K562 (cell line): ENCODE measurements around the gene TIMM17B. TPM values are rescaled to one million over a fixed set of nuclear protein-coding genes. Genes with fewer than 3 reads are reported as not detected.
A peak's percentile ranks its signal among the peaks of the same experiment; 100 is the strongest.

ENCODE experiments used
- ARID3B ChIP-seq: fragments of 250-450 bp; sonication (Bioruptor Pico); IDR thresholded peaks from 2 replicates; pipeline ENCODE4 v1.4.0; 2020; ENCODE audit warnings: borderline replicate concordance
- BCOR ChIP-seq: fragments of 450-650 bp; IDR thresholded peaks from 2 replicates; pipeline ENCODE4 v1.6.1; 2016
- DEAF1 ChIP-seq: fragments of 450-650 bp; formaldehyde crosslinking; IDR thresholded peaks from 2 replicates; pipeline ENCODE4 v1.4.0; 2020; ENCODE audit warnings: mild to moderate bottlenecking, moderate library complexity
- HNRNPH1 ChIP-seq: fragments of 200-400 bp; formaldehyde crosslinking; optimal IDR thresholded peaks from 2 replicates; pipeline ENCODE3; 2017; ENCODE audit warnings: low read depth, mild to moderate bottlenecking, low read length, moderate library complexity
- ID3 ChIP-seq, 2 experiments: fragments of 250-450 bp in 1 of 2; fragments of 450-650 bp in 1 of 2; sonication (Bioruptor Pico) in 1 of 2; IDR thresholded peaks; 2 replicates each; pipeline versions ENCODE4 v1.6.1 to v1.8.0; 2016 to 2021; ENCODE audit warnings: mild to moderate bottlenecking in 2 of 2, moderate library complexity in 2 of 2, missing compliant biosample characterization in 1 of 2, missing genetic modification characterization in 1 of 2
- JUN ChIP-seq, 2 experiments: sonication (generic) in 1 of 2; formaldehyde crosslinking in 1 of 2; IDR thresholded peaks; 2 replicates each; pipeline versions ENCODE4 v1.6.1 to v1.8.0; 2012 to 2022; ENCODE audit warnings: borderline replicate concordance in 2 of 2, mild to moderate bottlenecking in 2 of 2, improper control_type of control experiment in 1 of 2, low read depth in 1 of 2, low read length in 1 of 2, missing genetic modification reagents in 1 of 2
- LARP7 ChIP-seq: fragments of 450-650 bp; IDR thresholded peaks from 2 replicates; pipeline ENCODE4 v1.6.1; 2016
- NR2F6 ChIP-seq: fragments of 450-650 bp; formaldehyde crosslinking; IDR thresholded peaks from 2 replicates; pipeline ENCODE4 v1.4.0; 2020; ENCODE audit warnings: mild to moderate bottlenecking
- PYGO2 ChIP-seq: fragments of 450-650 bp; IDR thresholded peaks from 2 replicates; pipeline ENCODE4 v1.6.1; 2016; ENCODE audit warnings: mild to moderate bottlenecking, missing genetic modification characterization, moderate library complexity, missing compliant biosample characterization
- RREB1 ChIP-seq: fragments of 250-450 bp; sonication (Bioruptor Pico); IDR thresholded peaks from 2 replicates; pipeline ENCODE4 v1.4.0; 2020
- STAT5A ChIP-seq: IDR thresholded peaks from 2 replicates; pipeline ENCODE4 v1.6.1; 2012; ENCODE audit warnings: low read length, inconsistent platforms, borderline replicate concordance
- ZBTB26 ChIP-seq: fragments of 450-650 bp; formaldehyde crosslinking; IDR thresholded peaks from 2 replicates; pipeline ENCODE4 v1.4.0; 2022; ENCODE audit warnings: missing genetic modification characterization
- ZNF316 ChIP-seq: fragments of 450-650 bp; IDR thresholded peaks from 2 replicates; pipeline ENCODE4 v1.6.1; 2016
- ZNF445 ChIP-seq: fragments of 250-450 bp; sonication (Bioruptor Pico); IDR thresholded peaks from 2 replicates; pipeline ENCODE4 v1.4.0; 2020; ENCODE audit warnings: low read depth, mild to moderate bottlenecking, moderate library complexity
- ZNF75A ChIP-seq: fragments of 450-650 bp; formaldehyde crosslinking; IDR thresholded peaks from 2 replicates; pipeline ENCODE4 v1.4.0; 2020; ENCODE audit warnings: mild to moderate bottlenecking
- polyA plus RNA-seq, 8 experiments: library from polyadenylated mRNA; depleted of rRNA in 4 of 8; stranded (reverse) in 5 of 8; unstranded in 3 of 8; fragments of >200 nt; fragmentation: Nextera tagmentation in 2 of 8; fragmentation: Illumina TruSeq in 1 of 8; extraction: Ambion mirVana in 2 of 8; extraction: Trizol in 1 of 8; gene quantifications; 2 replicates each; pipeline versions ENCODE4 v1.2.1 to v1.2.3, GENCODE V29; 2011 to 2014; ENCODE audit warnings: inconsistent platforms in 1 of 8, missing spikeins in 1 of 8
- total RNA-seq, 7 experiments: library from RNA; depleted of rRNA in 6 of 7; stranded (reverse); fragments of >200 nt in 6 of 7; fragmentation: Illumina TruSeq in 2 of 7; extraction: Trizol in 2 of 7; gene quantifications; 2 replicates each; pipeline versions ENCODE4 v1.2.1 to v1.2.3, GENCODE V29; 2011 to 2021; ENCODE audit warnings: low replicate concordance in 1 of 7

The TIMM17B gene
- total and polyA plus RNA-seq, 9 of the 15 experiments (the other 6 are each of a cell fraction or from before 2014, with no cell fraction given) = 9.9 to 184 (median 115) TPM

- TF ChIP-seq RREB1 (CRISPR knock-in tag) (no peak), ZBTB26 (CRISPR knock-in tag) (no peak), NR2F6 (CRISPR knock-in tag) (no peak), HNRNPH1 (no peak), DEAF1 (CRISPR knock-in tag) (0 out of 2 replicates have a peak, but pooled peaks have one; percentile 16), BCOR (0 out of 2 replicates have a peak, but pooled peaks have one; percentile 6), ID3 (CRISPR knock-in tag; IDR thresholded peaks at IDR 0.05) (no peak), ID3 (tag; IDR thresholded peaks at IDR 0.05) (no peak), STAT5A (peak; percentile 11; the same call in 1 of the 2 replicates), ZNF75A (CRISPR knock-in tag) (no peak), LARP7 (no peak), ZNF316 (peak; percentile 66), ARID3B (CRISPR knock-in tag) (no peak), PYGO2 (tag) (no peak), ZNF445 (CRISPR knock-in tag) (no peak), JUN (IDR thresholded peaks at IDR 0.05; ENCODE audit: borderline replicate concordance, low read depth, low read length) (no peak), JUN (CRISPR knock-in tag; IDR thresholded peaks at IDR 0.05; ENCODE audit: borderline replicate concordance) (0 out of 2 replicates have a peak, but pooled peaks have one; percentile 20)
Observed at GRCh38 chrX:48919947-48920717, 22.6 kb upstream of the TIMM17B start (continued).
